Nephron progenitor cell (in vitro differentiated cells): ENCODE measurements around the gene CHRNE.
"Not testable (repeated sequence)": the region's sequence is repeated elsewhere in the genome, so short reads cannot be mapped to it uniquely, and the experiment has no call there.

ENCODE experiments used
- DNase-seq: peaks from one replicate; pipeline ENCODE4 v3.0.0; 2021
- H3K27ac Mint-ChIP-seq: 2 replicates; pipeline ENCODE4 v1.8.0; 2021; ENCODE audit warnings: mild to moderate bottlenecking, moderate library complexity, mixed read lengths
- H3K27me3 Mint-ChIP-seq: 2 replicates; pipeline ENCODE4 v1.8.0; 2021; ENCODE audit warnings: mild to moderate bottlenecking, low read depth, mixed read lengths; ENCODE audit not compliant: poor library complexity
- H3K36me3 Mint-ChIP-seq: 2 replicates; pipeline ENCODE4 v1.8.0; 2021; ENCODE audit warnings: low read depth, mixed read lengths
- H3K4me1 Mint-ChIP-seq: 2 replicates; pipeline ENCODE4 v1.8.0; 2021; ENCODE audit warnings: mixed read lengths
- H3K4me3 Mint-ChIP-seq: 2 replicates; pipeline ENCODE4 v1.8.0; 2021; ENCODE audit warnings: mild to moderate bottlenecking, moderate library complexity, mixed read lengths
- H3K9me3 Mint-ChIP-seq: 2 replicates; pipeline ENCODE4 v1.8.0; 2021; ENCODE audit warnings: mild to moderate bottlenecking, moderate library complexity, mixed read lengths
- CTCF ChIP-seq: fragments of 200-600 bp; sonication (generic); IDR thresholded peaks from 2 replicates; pipeline ENCODE4 v1.5.0; 2021; ENCODE audit warnings: antibody characterized with exemption

CHRNE gene

GRCh38 chr17:4919511-4920047, 16.7 kb upstream of the CHRNE start:
- TF ChIP-seq CTCF, result no peak
- DNase-seq, result no peak
- H3K9me3 Mint-ChIP-seq, result no peaks in the 10 kb centered on the region
- no peaks in the 10 kb centered on the region for H3K36me3 Mint-ChIP-seq
- no peak overlapping the region for H3K4me3 Mint-ChIP-seq
- H3K4me1 Mint-ChIP-seq, result peaks cover 5% of the 10 kb centered on the region
- peaks cover 4% of the 10 kb centered on the region for H3K27me3 Mint-ChIP-seq
- H3K27ac Mint-ChIP-seq, result peak overlapping the region; percentile 65

GRCh38 chr17:4914551-4914950, 11.7 kb upstream of the CHRNE start:
- H3K4me3 Mint-ChIP-seq, H3K36me3 Mint-ChIP-seq, DNase-seq, H3K27me3 Mint-ChIP-seq, H3K9me3 Mint-ChIP-seq, H3K27ac Mint-ChIP-seq: not testable (repeated sequence)
- peaks cover 11% of the 10 kb centered on the region for H3K4me1 Mint-ChIP-seq

- peaks cover 8% of the 10 kb centered on the region for H3K27me3 Mint-ChIP-seq
- no peak overlapping the region for H3K27ac Mint-ChIP-seq
- H3K36me3 Mint-ChIP-seq, result no peaks in the 10 kb centered on the region
- DNase-seq, result no peak
- no peak for TF ChIP-seq CTCF
- no peaks in the 10 kb centered on the region for H3K9me3 Mint-ChIP-seq
- peaks cover 9% of the 10 kb centered on the region for H3K4me1 Mint-ChIP-seq
- H3K4me3 Mint-ChIP-seq, result no peak overlapping the region
Observed at GRCh38 chr17:4913994-4914393, 11.1 kb upstream of the CHRNE start.

- DNase-seq, result peak; percentile 81
- Mint-ChIP-seq H3K9me3 (no peaks in the 10 kb centered on the region), H3K27ac (no peak overlapping the region), H3K27me3 (peaks cover 17% of the 10 kb centered on the region), H3K4me3 (no peak overlapping the region), H3K4me1 (peaks cover 13% of the 10 kb centered on the region), H3K36me3 (no peaks in the 10 kb centered on the region)
- TF ChIP-seq CTCF, result peak; percentile 76
Observed at GRCh38 chr17:4908711-4909496, 6.0 kb upstream of the CHRNE start.

- peaks cover 14% of the 10 kb centered on the region for H3K27me3 Mint-ChIP-seq
- H3K36me3 Mint-ChIP-seq, result no peaks in the 10 kb centered on the region
- TF ChIP-seq CTCF, result no peak
- H3K4me3 Mint-ChIP-seq, result no peak overlapping the region
- no peaks in the 10 kb centered on the region for H3K9me3 Mint-ChIP-seq
- no peak for DNase-seq
- H3K4me1 Mint-ChIP-seq, result peaks cover 18% of the 10 kb centered on the region
- no peak overlapping the region for H3K27ac Mint-ChIP-seq
Observed at GRCh38 chr17:4908301-4908700, 5.4 kb upstream of the CHRNE start.

- not testable (repeated sequence) for H3K27ac Mint-ChIP-seq, H3K36me3 Mint-ChIP-seq
- H3K27me3 Mint-ChIP-seq, result peaks cover 18% of the 10 kb centered on the region
Observed at GRCh38 chr17:4906642-4907041, 3.7 kb upstream of the CHRNE start.

GRCh38 chr17:4902540-4902939, 358 bp downstream of the CHRNE start:
- H3K36me3 Mint-ChIP-seq, result peaks cover 12% of the 10 kb centered on the region
- DNase-seq, result no peak
- H3K9me3 Mint-ChIP-seq, result no peaks in the 10 kb centered on the region
- no peak overlapping the region for H3K4me3 Mint-ChIP-seq
- no peak for TF ChIP-seq CTCF
- H3K27me3 Mint-ChIP-seq, result peaks cover 22% of the 10 kb centered on the region
- no peak overlapping the region for H3K27ac Mint-ChIP-seq
- peaks cover 31% of the 10 kb centered on the region for H3K4me1 Mint-ChIP-seq

More at GRCh38 chr17:4906642-4907041, 3.7 kb upstream of the CHRNE start:
- H3K4me1 Mint-ChIP-seq, result peaks cover 31% of the 10 kb centered on the region
- not testable (repeated sequence) for DNase-seq, H3K4me3 Mint-ChIP-seq, H3K9me3 Mint-ChIP-seq
